Heart left ventricle (tissue), 16 donors: ENCODE measurements around the gene UQCRC1. TPM values are rescaled to one million over a fixed set of nuclear protein-coding genes. Genes with fewer than 3 reads are reported as not detected.

ENCODE experiments used
- ATAC-seq, 4 donors: fragments of 200-7000 bp; cut with Tn5 transposase; one replicate each; pipeline ENCODE4 v1.9.1; 2020 to 2022; ENCODE audit warnings: moderate library complexity in 4 of 4, mild to moderate bottlenecking in 3 of 4, moderate number of reproducible peaks in 1 of 4
- DNase-seq, 5 donors: peaks; one replicate each; pipeline ENCODE4 v3.0.0-alpha.2; 2020
- H3K27ac ChIP-seq, 12 donors: fragments of 200-600 bp; sonication (generic) in 4 of 12; one replicate each; pipeline versions ENCODE4 v1.5.0 to v1.8.0; 2016 to 2022; ENCODE audit warnings: mild to moderate bottlenecking in 2 of 12
- H3K27me3 ChIP-seq, 9 donors: fragments of 200-600 bp; sonication (generic) in 2 of 9; one replicate each; pipeline versions ENCODE4 v1.5.1 to v1.8.0; 2016 to 2022; ENCODE audit warnings: mild to moderate bottlenecking in 3 of 9
- H3K36me3 ChIP-seq, 9 donors: fragments of 200-600 bp; sonication (generic) in 2 of 9; one replicate each; pipeline versions ENCODE4 v1.5.0 to v1.8.0; 2018 to 2022; ENCODE audit warnings: mild to moderate bottlenecking in 2 of 9
- H3K4me1 ChIP-seq, 12 donors: fragments of 200-600 bp; sonication (generic) in 4 of 12; one replicate each; pipeline versions ENCODE4 v1.5.0 to v1.8.0; 2016 to 2022; ENCODE audit warnings: mild to moderate bottlenecking in 3 of 12
- H3K4me3 ChIP-seq, 12 donors: fragments of 200-600 bp; sonication (generic) in 4 of 12; one replicate each; pipeline versions ENCODE4 v1.5.0 to v1.8.0; 2017 to 2022; ENCODE audit warnings: mild to moderate bottlenecking in 9 of 12, moderate library complexity in 4 of 12
- H3K9me3 ChIP-seq, 12 donors: fragments of 200-600 bp; sonication (generic) in 4 of 12; one replicate each; pipeline versions ENCODE4 v1.5.0 to v1.8.0; 2016 to 2022; ENCODE audit warnings: mild to moderate bottlenecking in 1 of 12
- POLR2A ChIP-seq, 2 donors: fragments of 450-650 bp; IDR thresholded peaks; one replicate each; pipeline ENCODE4 v1.6.1; 2017; ENCODE audit warnings: antibody characterized with exemption in 2 of 2, mild to moderate bottlenecking in 2 of 2, moderate library complexity in 2 of 2
- WGBS, 4 donors: extraction: QIAGEN DNeasy Blood & Tissue Kit in 2 of 4; methylation state at CpG; one replicate each; pipeline versions ENCODE4 v1.1.5 to v1.1.7; 2013 to 2018; 5-methylcytosine and 5-hydroxymethylcytosine counted together
- intact Hi-C, 10 donors: fragments of 100-400 bp; cut with DNase I; formaldehyde crosslinking; loops; one replicate each; pipeline versions ENCODE4 v1.11.1 to v1.14.2; 2022
- polyA plus RNA-seq, 2 donors: library from polyadenylated mRNA; stranded (reverse); fragments of 200-250 nt; gene quantifications; one replicate each; pipeline ENCODE4 v1.2.3, GENCODE V29; 2013
- total RNA-seq, 9 donors: library from RNA; depleted of rRNA in 2 of 9; stranded (reverse); fragments of >200 nt in 2 of 9; fragmentation: NEBNext Ultra II Directional in 3 of 9; extraction: Animal tissue kit (Norgen Biotek cat#: 25700) in 3 of 9; gene quantifications; one replicate each; pipeline versions ENCODE4 v1.1.0 to v1.2.4, GENCODE V29; 2016 to 2023
- TF ChIP-seq, protein P1 (sequence below), 12 donors: fragments of 200-600 bp; sonication (generic) in 4 of 12; IDR thresholded peaks; one replicate each; pipeline versions ENCODE4 v1.5.0 to v1.8.0; 2018 to 2022; ENCODE audit warnings: antibody characterized with exemption in 12 of 12, mild to moderate bottlenecking in 5 of 12
- donor health status: ischemic (EF 13 %, LVEDD 7.1; RV severe dilation, severe dysfunction).
- donor health status: healthy with polysubstance abuse.
- donor health status: DM: no; HTN: yes; CAD: no.
- donor health status: DM: no; HTN: no; CAD: no.
- donor health status: ischemic (EF 25% LVEDD 6.9; RV normal size, moderate dysfunction).
- donor health status: ischemic (EF 25% LVEDD 5.7; RV mildly dilated, moderate dysfunction).
- donor health status: healthy.
- donor health status: DM: yes; HTN: yes; CAD: no.
- donor health status: ischemic (EF 35%, LVEDD 5.7; RV mildly dilated, moderate dysfunction).
- donor health status: nonischemic (EF 11% LVEDD 7.7; RV severe dilation, severe dysfunction).
- donor health status: DM: yes; HTN: yes; CAD: no.
- donor health status: PGD.
- donor health status: ischemic (EF 29% LVEDD 5.4; RV normal size, mild dysfunction).
- donor health status: nonischemic (EF 23%, LVEDD 6.1; RV moderate dilation, normal function).

Gene UQCRC1
- total and polyA plus RNA-seq, 11 donors, result 580 to 2,191 (median 1,008) TPM

- intact Hi-C loops, result loop anchor here in 2 of 10 donors (5.0 kb wide), 1 partner anchor 35 kb away; the partner anchor contains the start of gene UCN2 (in 2 of the 2)
- peak in 1 of 5 donors; percentile 36 for DNase-seq
- whole genome bisulfite sequencing, 4 donors, result 58 to 69% (median 62%) methylated on average over 8 of the region's 8 CpGs
- no peak for ATAC-seq
- Histone ChIP-seq H3K27ac (peak overlapping the region; percentile 79 to 98 (median 92)), H3K4me1 (peaks cover 8 to 76% (median 65%) of the 10 kb centered on the region in 12 donors), H3K27me3 (peaks cover 0 to 17% (median 0%) of the 10 kb centered on the region in 9 donors), H3K36me3 (peaks cover 0 to 45% (median 31%) of the 10 kb centered on the region in 9 donors), H3K9me3 (no peaks in the 10 kb centered on the region), H3K4me3 (no peak overlapping the region)
- no peak for TF ChIP-seq POLR2A (IDR thresholded peaks at IDR 0.05)
- TF ChIP-seq, protein P1, sequence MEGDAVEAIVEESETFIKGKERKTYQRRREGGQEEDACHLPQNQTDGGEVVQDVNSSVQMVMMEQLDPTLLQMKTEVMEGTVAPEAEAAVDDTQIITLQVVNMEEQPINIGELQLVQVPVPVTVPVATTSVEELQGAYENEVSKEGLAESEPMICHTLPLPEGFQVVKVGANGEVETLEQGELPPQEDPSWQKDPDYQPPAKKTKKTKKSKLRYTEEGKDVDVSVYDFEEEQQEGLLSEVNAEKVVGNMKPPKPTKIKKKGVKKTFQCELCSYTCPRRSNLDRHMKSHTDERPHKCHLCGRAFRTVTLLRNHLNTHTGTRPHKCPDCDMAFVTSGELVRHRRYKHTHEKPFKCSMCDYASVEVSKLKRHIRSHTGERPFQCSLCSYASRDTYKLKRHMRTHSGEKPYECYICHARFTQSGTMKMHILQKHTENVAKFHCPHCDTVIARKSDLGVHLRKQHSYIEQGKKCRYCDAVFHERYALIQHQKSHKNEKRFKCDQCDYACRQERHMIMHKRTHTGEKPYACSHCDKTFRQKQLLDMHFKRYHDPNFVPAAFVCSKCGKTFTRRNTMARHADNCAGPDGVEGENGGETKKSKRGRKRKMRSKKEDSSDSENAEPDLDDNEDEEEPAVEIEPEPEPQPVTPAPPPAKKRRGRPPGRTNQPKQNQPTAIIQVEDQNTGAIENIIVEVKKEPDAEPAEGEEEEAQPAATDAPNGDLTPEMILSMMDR (IDR thresholded peaks at IDR 0.05), result no peak
These were observed 12.6 kb downstream of the UQCRC1 start for GRCh38 chr3:48596676-48597407.

DNA sequence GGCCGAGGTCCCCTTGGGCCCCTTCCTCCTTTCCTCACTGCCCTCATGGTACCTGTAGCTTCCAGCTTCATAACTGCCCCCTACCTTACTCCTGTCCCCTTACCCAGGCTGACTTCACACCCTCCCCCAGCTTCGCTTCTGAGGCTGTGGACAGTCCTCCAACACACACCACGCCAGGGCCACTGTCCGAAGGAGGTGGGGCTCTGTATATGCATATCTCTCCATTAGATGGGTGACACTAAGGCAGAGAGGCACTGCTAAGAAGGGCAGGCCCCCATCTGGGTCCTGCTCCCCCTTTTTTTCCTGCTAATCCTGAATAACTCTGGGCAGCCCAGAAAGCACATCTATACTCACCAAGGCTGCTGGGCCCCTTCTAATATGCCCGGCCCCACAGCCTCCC lies 13.3 kb downstream of the UQCRC1 start:
- peaks cover 7 to 71% (median 62%) of the 10 kb centered on the region in 12 donors for H3K4me1 ChIP-seq
- H3K27ac ChIP-seq, result peak overlapping the region in 11 of 12 donors; percentile 1 to 97 (median 91)
- ATAC-seq (no peak), DNase-seq (peak in 1 of 5 donors; percentile 55)
- H3K9me3 ChIP-seq, result no peaks in the 10 kb centered on the region
- H3K4me3 ChIP-seq, result no peak overlapping the region
- no peak for TF ChIP-seq POLR2A (IDR thresholded peaks at IDR 0.05)
- TF ChIP-seq, protein P1 (IDR thresholded peaks at IDR 0.05), result no peak
- WGBS, 4 donors, result 60 to 76% (median 71%) methylated on average over 5 of the region's 5 CpGs
- peaks cover 0 to 17% (median 0%) of the 10 kb centered on the region in 9 donors for H3K27me3 ChIP-seq
- H3K36me3 ChIP-seq, result peaks cover 0 to 39% (median 24%) of the 10 kb centered on the region in 9 donors
- intact Hi-C loops, result loop anchor here in 2 of 10 donors (5.0 kb wide), 1 partner anchor 34 kb away; the partner anchor contains the start of gene UCN2 (in 2 of the 2)

GRCh38 chr3:48595526-48596121 lies 13.8 kb downstream of the UQCRC1 start:
- peak overlapping the region in 4 of 12 donors; percentile 34 to 53 (median 44) for H3K4me3 ChIP-seq
- ATAC-seq (peak in 2 of 4 donors; percentile 6 to 14), DNase-seq (peak in 3 of 5 donors; percentile 50 to 83 (median 64))
- WGBS, 4 donors, result 45 to 56% (median 46%) methylated on average over 10 of the region's 10 CpGs
- H3K9me3 ChIP-seq, result no peaks in the 10 kb centered on the region
- H3K36me3 ChIP-seq, result peaks cover 0 to 33% (median 19%) of the 10 kb centered on the region in 9 donors
- intact Hi-C loops, result loop anchor here in 2 of 10 donors (5.0 kb wide), 1 partner anchor 33 kb away; the partner anchor contains the start of gene UCN2 (in 2 of the 2)
- H3K27me3 ChIP-seq, result peaks cover 0 to 17% (median 0%) of the 10 kb centered on the region in 9 donors
- H3K4me1 ChIP-seq, result peaks cover 6 to 66% (median 57%) of the 10 kb centered on the region in 12 donors
- TF ChIP-seq, protein P1 (IDR thresholded peaks at IDR 0.05), result no peak
- TF ChIP-seq POLR2A (IDR thresholded peaks at IDR 0.05), result no peak
- peak overlapping the region in 8 of 12 donors; percentile 1 to 97 (median 90) for H3K27ac ChIP-seq
